Ovary (tissue), 3 donors: ENCODE measurements around the gene PCDH15.

Experiments
- POLR2A ChIP-seq: fragments of 450-650 bp; IDR thresholded peaks from one replicate; pipeline ENCODE4 v1.6.1; 2017; ENCODE audit warnings: antibody characterized with exemption, mild to moderate bottlenecking, moderate library complexity
- TF ChIP-seq, protein P1 (sequence below), 3 donors: fragments of 450-650 bp in 2 of 3; fragments of 200-600 bp in 1 of 3; IDR thresholded peaks; one replicate each; pipeline versions ENCODE4 v1.5.1 to v1.8.0; 2016 to 2022; ENCODE audit warnings: antibody characterized with exemption in 3 of 3, mild to moderate bottlenecking in 1 of 3
- donor health status: DM: no; HTN: no; CAD: no.

DNA sequence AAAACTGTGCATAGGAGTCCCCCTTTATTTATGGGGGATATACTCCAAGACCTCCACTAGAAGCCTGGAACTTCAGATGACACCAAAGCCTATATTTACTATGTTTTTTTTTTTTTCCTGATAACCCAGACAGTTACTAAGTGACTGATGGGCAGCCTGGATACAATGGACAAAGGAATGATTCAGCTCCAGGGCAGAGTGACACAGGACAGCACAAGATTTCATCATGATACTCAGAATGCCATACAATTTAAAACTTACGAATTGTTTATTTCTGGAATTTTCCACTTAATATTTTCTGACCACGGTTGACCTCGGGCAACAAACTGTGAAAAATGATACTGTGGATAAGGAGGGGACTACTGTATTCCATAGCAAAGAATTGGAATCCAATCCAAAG lies 843.6 kb downstream of the PCDH15 start:
- TF ChIP-seq, protein P1, sequence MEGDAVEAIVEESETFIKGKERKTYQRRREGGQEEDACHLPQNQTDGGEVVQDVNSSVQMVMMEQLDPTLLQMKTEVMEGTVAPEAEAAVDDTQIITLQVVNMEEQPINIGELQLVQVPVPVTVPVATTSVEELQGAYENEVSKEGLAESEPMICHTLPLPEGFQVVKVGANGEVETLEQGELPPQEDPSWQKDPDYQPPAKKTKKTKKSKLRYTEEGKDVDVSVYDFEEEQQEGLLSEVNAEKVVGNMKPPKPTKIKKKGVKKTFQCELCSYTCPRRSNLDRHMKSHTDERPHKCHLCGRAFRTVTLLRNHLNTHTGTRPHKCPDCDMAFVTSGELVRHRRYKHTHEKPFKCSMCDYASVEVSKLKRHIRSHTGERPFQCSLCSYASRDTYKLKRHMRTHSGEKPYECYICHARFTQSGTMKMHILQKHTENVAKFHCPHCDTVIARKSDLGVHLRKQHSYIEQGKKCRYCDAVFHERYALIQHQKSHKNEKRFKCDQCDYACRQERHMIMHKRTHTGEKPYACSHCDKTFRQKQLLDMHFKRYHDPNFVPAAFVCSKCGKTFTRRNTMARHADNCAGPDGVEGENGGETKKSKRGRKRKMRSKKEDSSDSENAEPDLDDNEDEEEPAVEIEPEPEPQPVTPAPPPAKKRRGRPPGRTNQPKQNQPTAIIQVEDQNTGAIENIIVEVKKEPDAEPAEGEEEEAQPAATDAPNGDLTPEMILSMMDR (IDR thresholded peaks at IDR 0.05): no peak
- TF ChIP-seq POLR2A: no peak
